ENCODE results near the gene DCLRE1A.
"Not testable (repeated sequence)": the region's sequence is repeated elsewhere in the genome, so short reads cannot be mapped to it uniquely, and the experiment has no call there.

DCLRE1A gene

GRCh38 chr10:113857210-113857609 lies 3.3 kb upstream of the DCLRE1A start:
- no peak for DNase-seq

GRCh38 chr10:113856563-113856962 lies 2.7 kb upstream of the DCLRE1A start:
- DNase-seq, result no peak

- DNase-seq, result peak; percentile 8
Observed at GRCh38 chr10:113854761-113855588, 1.1 kb upstream of the DCLRE1A start.

GRCh38 chr10:113853578-113854012 lies 287 bp downstream of the DCLRE1A start:
- no peak for DNase-seq

- no peak for DNase-seq
Observed at GRCh38 chr10:113849946-113850345, 3.9 kb downstream of the DCLRE1A start.

GRCh38 chr10:113849140-113849803 lies 4.6 kb downstream of the DCLRE1A start:
- DNase-seq, result no peak

GRCh38 chr10:113846036-113846435 lies 7.8 kb downstream of the DCLRE1A start:
- DNase-seq, result no peak

- DNase-seq, result no peak
Observed at GRCh38 chr10:113843972-113844485, 9.9 kb downstream of the DCLRE1A start.

- no peak for DNase-seq
Observed at GRCh38 chr10:113842171-113842570, 11.7 kb downstream of the DCLRE1A start.

GRCh38 chr10:113828567-113828966 lies 25.3 kb downstream of the DCLRE1A start:
- not testable (repeated sequence) for DNase-seq

GRCh38 chr10:113825791-113826190 lies 28.1 kb downstream of the DCLRE1A start:
- no peak for DNase-seq

GRCh38 chr10:113823389-113823788 lies 30.5 kb downstream of the DCLRE1A start:
- DNase-seq, result no peak

- no peak for DNase-seq
Observed at GRCh38 chr10:113822174-113822573, 31.7 kb downstream of the DCLRE1A start.

GRCh38 chr10:113821306-113821705 lies 32.6 kb downstream of the DCLRE1A start:
- not testable (repeated sequence) for DNase-seq

GRCh38 chr10:113820507-113820906 lies 33.4 kb downstream of the DCLRE1A start:
- no peak for DNase-seq

- no peak for DNase-seq
Observed at GRCh38 chr10:113819989-113820388, 33.9 kb downstream of the DCLRE1A start.

- DNase-seq, result not testable (repeated sequence)
Observed at GRCh38 chr10:113814700-113815099, 39.2 kb downstream of the DCLRE1A start.

- no peak for DNase-seq
Observed at GRCh38 chr10:113808168-113808567, 45.7 kb downstream of the DCLRE1A start.

GRCh38 chr10:113806503-113806902 lies 47.4 kb downstream of the DCLRE1A start:
- no peak for DNase-seq

- DNase-seq, result no peak
Observed at GRCh38 chr10:113802997-113803396, 50.9 kb downstream of the DCLRE1A start.

GRCh38 chr10:113801569-113801968 lies 52.3 kb downstream of the DCLRE1A start:
- no peak for DNase-seq

GRCh38 chr10:113791691-113792090 lies 62.2 kb downstream of the DCLRE1A start:
- no peak for DNase-seq

GRCh38 chr10:113788604-113789083 lies 65.2 kb downstream of the DCLRE1A start:
- DNase-seq, result no peak
